Activated CD8-positive, alpha-beta memory T cell treated with anti-CD3 and anti-CD28 coated beads, Interleukin-2, amount 10 ng/mL, durations not matched to agents 7 days and 5 days (primary cell): ENCODE data around the gene ARSG. TPM values are rescaled to one million over a fixed set of nuclear protein-coding genes. Genes with fewer than 3 reads are reported as not detected.
"Not testable (repeated sequence)": the region's sequence is repeated elsewhere in the genome, so short reads cannot be mapped to it uniquely, and the experiment has no call there.

Experiments
- ATAC-seq: fragments of 150-1000 bp; cut with Tn5 transposase; one replicate; pipeline ENCODE4 v1.10.0; 2021; ENCODE audit warnings: moderate library complexity
- CTCF ChIA-PET: fragments of 350-600 bp; sonication (Branson Sonifier 250); formaldehyde crosslinking; loops from one replicate; lab custom pipeline; 2021; ENCODE audit warnings: antibody characterized with exemption; lab: Charles Lee
- DNase-seq: peaks from one replicate; pipeline ENCODE4 v3.0.0-alpha.2; 2020
- H3K27ac Mint-ChIP-seq: one replicate; pipeline ENCODE4 v1.8.0; 2021; ENCODE audit warnings: mild to moderate bottlenecking, mixed read lengths
- H3K27me3 Mint-ChIP-seq: one replicate; pipeline ENCODE4 v1.8.0; 2021; ENCODE audit warnings: mixed read lengths
- H3K36me3 Mint-ChIP-seq: one replicate; pipeline ENCODE4 v1.8.0; 2021; ENCODE audit warnings: mild to moderate bottlenecking, mixed read lengths
- H3K4me1 Mint-ChIP-seq: one replicate; pipeline ENCODE4 v1.8.0; 2021; ENCODE audit warnings: mixed read lengths
- H3K4me3 Mint-ChIP-seq: one replicate; pipeline ENCODE4 v1.8.0; 2021; ENCODE audit warnings: mild to moderate bottlenecking, moderate library complexity, mixed read lengths
- H3K9me3 Mint-ChIP-seq: one replicate; pipeline ENCODE4 v1.8.0; 2022; ENCODE audit warnings: low read depth, mixed read lengths
- total RNA-seq, 2 experiments: library from RNA; stranded (reverse); gene quantifications; one replicate each; pipeline ENCODE4 v1.2.3, GENCODE V29; 2021

Gene ARSG
- total RNA-seq, 2 experiments from 2014 or later: 12.5 to 24.6 TPM

GRCh38 chr17:68258890-68259647 lies 32.2 kb upstream of the ARSG start:
- Mint-ChIP-seq H3K4me3 (peak overlapping the region; percentile 64), H3K27ac (peak overlapping the region; percentile 90), H3K36me3 (peaks cover 39% of the 10 kb centered on the region), H3K4me1 (peaks cover 82% of the 10 kb centered on the region)
- H3K9me3 Mint-ChIP-seq, H3K27me3 Mint-ChIP-seq: not testable (repeated sequence)
- DNase-seq (peak; percentile 90), ATAC-seq (peak; percentile 92)
- CTCF ChIA-PET: interaction anchor here (0.9 to 2.2 kb wide), 14 partner anchors 9 to 274 kb away, joined by 3 to 9 read pairs (median 4); partner anchors contain the start of gene AMZ2

GRCh38 chr17:68259648-68259951 lies 31.7 kb upstream of the ARSG start:
- ATAC-seq, H3K27me3 Mint-ChIP-seq, DNase-seq, H3K9me3 Mint-ChIP-seq: not testable (repeated sequence)
- Mint-ChIP-seq H3K4me3 (peak overlapping the region; percentile 64), H3K4me1 (peaks cover 78% of the 10 kb centered on the region), H3K36me3 (peaks cover 37% of the 10 kb centered on the region), H3K27ac (peak overlapping the region; percentile 90)
- CTCF ChIA-PET: interaction anchor here (0.9 to 2.2 kb wide), 10 partner anchors 12 to 206 kb away, joined by 3 to 9 read pairs (median 4); partner anchors contain the start of gene AMZ2

- DNase-seq (no peak), ATAC-seq (no peak)
- Mint-ChIP-seq H3K27me3 (no peaks in the 10 kb centered on the region), H3K27ac (peak overlapping the region; percentile 90), H3K4me3 (no peak overlapping the region), H3K9me3 (no peaks in the 10 kb centered on the region), H3K36me3 (peaks cover 32% of the 10 kb centered on the region), H3K4me1 (peaks cover 72% of the 10 kb centered on the region)
- CTCF ChIA-PET: interaction anchor here (0.9 to 7.8 kb wide), 11 partner anchors 12 to 206 kb away, joined by 3 to 119 read pairs (median 6); partner anchors contain the start of gene AMZ2
Measured at GRCh38 chr17:68260051-68260762, 31.1 kb upstream of the ARSG start.

GRCh38 chr17:68262467-68262866 lies 28.8 kb upstream of the ARSG start:
- not testable (repeated sequence) for H3K9me3 Mint-ChIP-seq
- H3K36me3 Mint-ChIP-seq: peaks cover 18% of the 10 kb centered on the region
- peaks cover 62% of the 10 kb centered on the region for H3K4me1 Mint-ChIP-seq

GRCh38 chr17:68263101-68263681 lies 28.1 kb upstream of the ARSG start:
- Mint-ChIP-seq H3K36me3 (peaks cover 17% of the 10 kb centered on the region), H3K27ac (peak overlapping the region; percentile 52), H3K4me1 (peaks cover 56% of the 10 kb centered on the region)
- H3K27me3 Mint-ChIP-seq, DNase-seq, H3K4me3 Mint-ChIP-seq, H3K9me3 Mint-ChIP-seq: not testable (repeated sequence)
- peak; percentile 48 for ATAC-seq
- CTCF ChIA-PET: interaction anchor here (0.7 to 7.8 kb wide), 22 partner anchors 11 to 225 kb away, joined by 3 to 119 read pairs (median 4); partner anchors contain the start of genes AMZ2, ARSG and SLC16A6

More at GRCh38 chr17:68262467-68262866, 28.8 kb upstream of the ARSG start:
- H3K27ac Mint-ChIP-seq: peak overlapping the region; percentile 22
- not testable (repeated sequence) for H3K27me3 Mint-ChIP-seq, DNase-seq, H3K4me3 Mint-ChIP-seq, ATAC-seq
- CTCF ChIA-PET: interaction anchor here (0.9 to 7.8 kb wide), 16 partner anchors 10 to 205 kb away, joined by 3 to 119 read pairs (median 6); partner anchors contain the start of genes ARSG and SLC16A6

- H3K27ac Mint-ChIP-seq: not testable (repeated sequence)
- H3K4me1 Mint-ChIP-seq: peaks cover 37% of the 10 kb centered on the region
Measured at GRCh38 chr17:68265833-68266232, 25.5 kb upstream of the ARSG start.

GRCh38 chr17:68273722-68274121 lies 17.6 kb upstream of the ARSG start:
- Mint-ChIP-seq H3K4me1 (peaks cover 2% of the 10 kb centered on the region), H3K36me3 (peaks cover 52% of the 10 kb centered on the region), H3K27me3 (no peaks in the 10 kb centered on the region), H3K9me3 (peaks cover 4% of the 10 kb centered on the region), H3K4me3 (no peak overlapping the region), H3K27ac (no peak overlapping the region)
- DNase-seq (no peak), ATAC-seq (no peak)
- CTCF ChIA-PET: interaction anchor here (0.6 to 0.8 kb wide), 3 partner anchors 77 to 341 kb away, joined by 3 read pairs; no protein-coding TSS in a partner anchor

More at GRCh38 chr17:68265833-68266232, 25.5 kb upstream of the ARSG start:
- not testable (repeated sequence) for DNase-seq, H3K4me3 Mint-ChIP-seq, ATAC-seq, H3K27me3 Mint-ChIP-seq, H3K9me3 Mint-ChIP-seq
- CTCF ChIA-PET: interaction anchor here (0.6 to 7.8 kb wide), 10 partner anchors 17 to 196 kb away, joined by 3 to 119 read pairs (median 6); partner anchors contain the start of genes ARSG and SLC16A6
- peaks cover 26% of the 10 kb centered on the region for H3K36me3 Mint-ChIP-seq

GRCh38 chr17:68276339-68276738 lies 15.0 kb upstream of the ARSG start:
- not testable (repeated sequence) for H3K27ac Mint-ChIP-seq, H3K4me1 Mint-ChIP-seq, H3K27me3 Mint-ChIP-seq, ATAC-seq, H3K9me3 Mint-ChIP-seq, H3K4me3 Mint-ChIP-seq
- peaks cover 57% of the 10 kb centered on the region for H3K36me3 Mint-ChIP-seq
- DNase-seq: peak; percentile 1
- CTCF ChIA-PET: interaction anchor here (1.6 to 2.0 kb wide), 3 partner anchors 10 to 161 kb away, joined by 4 to 6 read pairs (median 5); no protein-coding TSS in a partner anchor

GRCh38 chr17:68277807-68278206 lies 13.5 kb upstream of the ARSG start:
- Mint-ChIP-seq H3K9me3 (peaks cover 8% of the 10 kb centered on the region), H3K4me1 (peaks cover 8% of the 10 kb centered on the region), H3K27me3 (no peaks in the 10 kb centered on the region), H3K36me3 (peaks cover 59% of the 10 kb centered on the region), H3K4me3 (no peak overlapping the region), H3K27ac (no peak overlapping the region)
- DNase-seq: no peak
- CTCF ChIA-PET: interaction anchor here (1.4 to 1.5 kb wide), 2 partner anchors 10 to 14 kb away, joined by 4 to 5 read pairs; no protein-coding TSS in a partner anchor
- no peak for ATAC-seq

- not testable (repeated sequence) for ATAC-seq, H3K4me3 Mint-ChIP-seq
Measured at GRCh38 chr17:68281965-68282364, 9.3 kb upstream of the ARSG start.

GRCh38 chr17:68288375-68288774 lies 2.9 kb upstream of the ARSG start:
- peak overlapping the region; percentile 70 for H3K27ac Mint-ChIP-seq
- no peak for DNase-seq
- CTCF ChIA-PET: interaction anchor here (4.2 kb wide), 1 partner anchor 111 kb away, joined by 29 read pairs; no protein-coding TSS in a partner anchor
- H3K4me3 Mint-ChIP-seq: no peak overlapping the region
- peaks cover 15% of the 10 kb centered on the region for H3K36me3 Mint-ChIP-seq
- ATAC-seq: no peak
- no peaks in the 10 kb centered on the region for H3K27me3 Mint-ChIP-seq
- H3K4me1 Mint-ChIP-seq: peaks cover 41% of the 10 kb centered on the region
- H3K9me3 Mint-ChIP-seq: no peaks in the 10 kb centered on the region

More at GRCh38 chr17:68281965-68282364, 9.3 kb upstream of the ARSG start:
- CTCF ChIA-PET, H3K27me3 Mint-ChIP-seq, H3K4me1 Mint-ChIP-seq, H3K9me3 Mint-ChIP-seq: not testable (repeated sequence)
- H3K27ac Mint-ChIP-seq: peak overlapping the region; percentile 28
- H3K36me3 Mint-ChIP-seq: peaks cover 50% of the 10 kb centered on the region
- DNase-seq: peak; percentile 1

- H3K36me3 Mint-ChIP-seq: peaks cover 15% of the 10 kb centered on the region
- peak overlapping the region; percentile 70 for H3K27ac Mint-ChIP-seq
- CTCF ChIA-PET: interaction anchor here (1.6 to 4.2 kb wide), 4 partner anchors 26 to 171 kb away, joined by 4 to 29 read pairs (median 6); no protein-coding TSS in a partner anchor
- ATAC-seq (no peak), DNase-seq (no peak)
- H3K27me3 Mint-ChIP-seq: no peaks in the 10 kb centered on the region
- peak overlapping the region; percentile 89 for H3K4me3 Mint-ChIP-seq
- peaks cover 45% of the 10 kb centered on the region for H3K4me1 Mint-ChIP-seq
- no peaks in the 10 kb centered on the region for H3K9me3 Mint-ChIP-seq
Measured at GRCh38 chr17:68288804-68289203, 2.5 kb upstream of the ARSG start.
